Stimulated activated naive B cell treated with anti-CD40 and anti-IgM and Interleukin-4, amounts not matched to agents 10 μg/mL and 1 μg/mL and 100 μg/mL, for 72 hours (primary cell): ENCODE data around the gene ABL1.
A peak's percentile ranks its signal among the peaks of the same experiment; 100 is the strongest.
"Not testable (repeated sequence)": the region's sequence is repeated elsewhere in the genome, so short reads cannot be mapped to it uniquely, and the experiment has no call there.

Experiments used
- ATAC-seq, 2 donors: fragments of 150-1000 bp; cut with Tn5 transposase; replicated peaks; 2 replicates each; pipeline ENCODE4 v1.10.0; 2021; ENCODE audit warnings: moderate library complexity in 1 of 2
- DNase-seq: peaks from one replicate; pipeline ENCODE4 v3.0.0; 2021
- H3K27ac Mint-ChIP-seq: one replicate; pipeline ENCODE4 v1.8.0; 2022; ENCODE audit warnings: mild to moderate bottlenecking, mixed read lengths
- H3K27me3 Mint-ChIP-seq, 2 donors: one replicate each; pipeline ENCODE4 v1.8.0; 2022; ENCODE audit warnings: mixed read lengths in 2 of 2
- H3K36me3 Mint-ChIP-seq, 2 donors: one replicate each; pipeline ENCODE4 v1.8.0; 2022; ENCODE audit warnings: mixed read lengths in 2 of 2, mild to moderate bottlenecking in 1 of 2
- H3K4me1 Mint-ChIP-seq, 2 donors: one replicate each; pipeline ENCODE4 v1.8.0; 2022; ENCODE audit warnings: mixed read lengths in 2 of 2, mild to moderate bottlenecking in 1 of 2
- H3K4me3 Mint-ChIP-seq, 2 donors: one replicate each; pipeline ENCODE4 v1.8.0; 2022; ENCODE audit warnings: mild to moderate bottlenecking in 2 of 2, mixed read lengths in 2 of 2, moderate library complexity in 1 of 2
- H3K9me3 Mint-ChIP-seq, 2 donors: one replicate each; pipeline ENCODE4 v1.8.0; 2022; ENCODE audit warnings: mixed read lengths in 2 of 2, mild to moderate bottlenecking in 1 of 2

The ABL1 gene

GRCh38 chr9:130910041-130910440, 75.0 kb downstream of the ABL1 start:
- H3K36me3 Mint-ChIP-seq, H3K9me3 Mint-ChIP-seq, ATAC-seq: not testable (repeated sequence)

GRCh38 chr9:130910670-130911069, 75.6 kb downstream of the ABL1 start:
- not testable (repeated sequence) for H3K9me3 Mint-ChIP-seq, H3K4me1 Mint-ChIP-seq, H3K4me3 Mint-ChIP-seq, H3K36me3 Mint-ChIP-seq, H3K27ac Mint-ChIP-seq, DNase-seq, ATAC-seq
- peaks cover 17 to 28% of the 10 kb centered on the region in 2 donors for H3K27me3 Mint-ChIP-seq

More at GRCh38 chr9:130910041-130910440, 75.0 kb downstream of the ABL1 start:
- not testable (repeated sequence) for H3K4me3 Mint-ChIP-seq, H3K27ac Mint-ChIP-seq, DNase-seq, H3K4me1 Mint-ChIP-seq
- H3K27me3 Mint-ChIP-seq = peaks cover 13 to 31% of the 10 kb centered on the region in 2 donors

GRCh38 chr9:130911254-130912049, 76.4 kb downstream of the ABL1 start:
- no peaks in the 10 kb centered on the region for H3K9me3 Mint-ChIP-seq
- peaks cover 17 to 22% of the 10 kb centered on the region in 2 donors for H3K27me3 Mint-ChIP-seq
- no peak for DNase-seq
- H3K27ac Mint-ChIP-seq = no peak overlapping the region
- ATAC-seq = no peak
- no peaks in the 10 kb centered on the region for H3K4me1 Mint-ChIP-seq
- H3K4me3 Mint-ChIP-seq = no peak overlapping the region
- H3K36me3 Mint-ChIP-seq = no peaks in the 10 kb centered on the region

- Mint-ChIP-seq H3K4me1 (no peaks in the 10 kb centered on the region), H3K4me3 (no peak overlapping the region), H3K27me3 (peaks cover 15 to 23% of the 10 kb centered on the region in 2 donors), H3K36me3 (no peaks in the 10 kb centered on the region), H3K9me3 (no peaks in the 10 kb centered on the region), H3K27ac (no peak overlapping the region)
- no peak for DNase-seq
- ATAC-seq = peak in 1 of 2 donors; percentile 33
These were observed 78.0 kb downstream of the ABL1 start for GRCh38 chr9:130912932-130913598.

- Mint-ChIP-seq H3K27ac (no peak overlapping the region), H3K4me1 (no peaks in the 10 kb centered on the region), H3K9me3 (no peaks in the 10 kb centered on the region), H3K36me3 (no peaks in the 10 kb centered on the region), H3K4me3 (no peak overlapping the region), H3K27me3 (peaks cover 16 to 18% of the 10 kb centered on the region in 2 donors)
- DNase-seq = no peak
- ATAC-seq = peak in 1 of 2 donors; percentile 10
These were observed 78.8 kb downstream of the ABL1 start for GRCh38 chr9:130913599-130914416.

GRCh38 chr9:130914417-130915095, 79.5 kb downstream of the ABL1 start:
- Mint-ChIP-seq H3K4me1 (no peaks in the 10 kb centered on the region), H3K27ac (no peak overlapping the region), H3K4me3 (no peak overlapping the region), H3K9me3 (no peaks in the 10 kb centered on the region), H3K36me3 (no peaks in the 10 kb centered on the region), H3K27me3 (peaks cover 24 to 26% of the 10 kb centered on the region in 2 donors)
- no peak for DNase-seq
- ATAC-seq = no peak

- Mint-ChIP-seq H3K27me3 (peaks cover 26 to 27% of the 10 kb centered on the region in 2 donors), H3K4me1 (no peaks in the 10 kb centered on the region), H3K4me3 (no peak overlapping the region), H3K27ac (no peak overlapping the region), H3K9me3 (no peaks in the 10 kb centered on the region), H3K36me3 (no peaks in the 10 kb centered on the region)
- ATAC-seq = no peak
- no peak for DNase-seq
These were observed 80.0 kb downstream of the ABL1 start for GRCh38 chr9:130915096-130915447.

- peaks cover 33 to 42% of the 10 kb centered on the region in 2 donors for H3K27me3 Mint-ChIP-seq
- H3K9me3 Mint-ChIP-seq = no peaks in the 10 kb centered on the region
- DNase-seq = no peak
- H3K27ac Mint-ChIP-seq = no peak overlapping the region
- H3K4me1 Mint-ChIP-seq = no peaks in the 10 kb centered on the region
- no peaks in the 10 kb centered on the region for H3K36me3 Mint-ChIP-seq
- no peak for ATAC-seq
- H3K4me3 Mint-ChIP-seq = no peak overlapping the region
These were observed 82.3 kb downstream of the ABL1 start for GRCh38 chr9:130917168-130917960.

GRCh38 chr9:130918101-130918825, 83.2 kb downstream of the ABL1 start:
- Mint-ChIP-seq H3K27ac (no peak overlapping the region), H3K4me1 (no peaks in the 10 kb centered on the region), H3K27me3 (peaks cover 39 to 51% of the 10 kb centered on the region in 2 donors), H3K9me3 (no peaks in the 10 kb centered on the region), H3K4me3 (no peak overlapping the region), H3K36me3 (no peaks in the 10 kb centered on the region)
- ATAC-seq (no peak), DNase-seq (no peak)

- no peak for DNase-seq
- H3K4me1 Mint-ChIP-seq = no peaks in the 10 kb centered on the region
- no peak for ATAC-seq
- no peak overlapping the region for H3K27ac Mint-ChIP-seq
- H3K36me3 Mint-ChIP-seq = no peaks in the 10 kb centered on the region
- peaks cover 40 to 51% of the 10 kb centered on the region in 2 donors for H3K27me3 Mint-ChIP-seq
- no peak overlapping the region for H3K4me3 Mint-ChIP-seq
- H3K9me3 Mint-ChIP-seq = no peaks in the 10 kb centered on the region
These were observed 83.9 kb downstream of the ABL1 start for GRCh38 chr9:130918826-130919558.

- ATAC-seq (no peak), DNase-seq (no peak)
- peaks cover 40 to 52% of the 10 kb centered on the region in 2 donors for H3K27me3 Mint-ChIP-seq
- H3K4me3 Mint-ChIP-seq = no peak overlapping the region
- no peaks in the 10 kb centered on the region for H3K9me3 Mint-ChIP-seq
- H3K4me1 Mint-ChIP-seq = no peaks in the 10 kb centered on the region
- H3K36me3 Mint-ChIP-seq = no peaks in the 10 kb centered on the region
- H3K27ac Mint-ChIP-seq = no peak overlapping the region
These were observed 84.6 kb downstream of the ABL1 start for GRCh38 chr9:130919559-130920145.

GRCh38 chr9:130920233-130920632, 85.2 kb downstream of the ABL1 start:
- Mint-ChIP-seq H3K4me1 (no peaks in the 10 kb centered on the region), H3K4me3 (no peak overlapping the region), H3K27me3 (peaks cover 37 to 55% of the 10 kb centered on the region in 2 donors), H3K36me3 (no peaks in the 10 kb centered on the region), H3K9me3 (no peaks in the 10 kb centered on the region), H3K27ac (no peak overlapping the region)
- ATAC-seq = no peak
- no peak for DNase-seq
